Neural cell (in vitro differentiated cells): ENCODE results near the gene MCRIP1. TPM values are rescaled to one million over a fixed set of nuclear protein-coding genes. Genes with fewer than 3 reads are reported as not detected.

Source experiments
- H2AFZ ChIP-seq: fragments of 200-600, 300-800 bp; sonication (generic), shearing (Covaris generic); 2 replicates; pipeline ENCODE4 v1.6.0; 2014; ENCODE audit warnings: low read depth, mild to moderate bottlenecking, antibody characterized with exemption, low read length, moderate library complexity
- H3F3A ChIP-seq: fragments of 200-600 bp; shearing (Covaris generic); 2 replicates; pipeline ENCODE4 v1.6.1; 2016; ENCODE audit warnings: mild to moderate bottlenecking, moderate library complexity, mixed read lengths, antibody characterized with exemption, low read length; ENCODE audit not compliant: insufficient read depth, poor library complexity, severe bottlenecking
- H3K27ac ChIP-seq: fragments of 200-600, 300-800 bp; sonication (generic), shearing (Covaris generic); 2 replicates; pipeline ENCODE4 v1.5.1; 2014; ENCODE audit warnings: mild to moderate bottlenecking, low read length, moderate library complexity
- H3K27me3 ChIP-seq: fragments of 300-800, 200-600 bp; sonication (generic), shearing (Covaris generic); 2 replicates; pipeline ENCODE4 v1.6.0; 2014; ENCODE audit warnings: mild to moderate bottlenecking, low read depth, low read length, moderate library complexity; ENCODE audit not compliant: insufficient read depth
- H3K36me3 ChIP-seq: fragments of 300-800, 200-600 bp; sonication (generic), shearing (Covaris generic); 2 replicates; pipeline ENCODE4 v1.5.1; 2014; ENCODE audit warnings: mild to moderate bottlenecking, antibody characterized with exemption, low read length, moderate library complexity; ENCODE audit not compliant: insufficient read depth
- H3K4me2 ChIP-seq: fragments of 300-800, 200-600 bp; sonication (generic), shearing (Covaris generic); 2 replicates; pipeline ENCODE4 v1.6.0; 2014; ENCODE audit warnings: mild to moderate bottlenecking, low read length
- H3K4me3 ChIP-seq: fragments of 300-800, 200-600 bp; sonication (generic), shearing (Covaris generic); 2 replicates; pipeline ENCODE4 v1.5.1; 2014; ENCODE audit warnings: mild to moderate bottlenecking, low read length, moderate library complexity
- H3K79me2 ChIP-seq: fragments of 200-600 bp; shearing (Covaris generic); replicated peaks from 2 replicates; pipeline ENCODE4 v1.6.0; 2014; ENCODE audit warnings: mild to moderate bottlenecking, low read length, moderate library complexity; ENCODE audit not compliant: insufficient read depth
- H3K9ac ChIP-seq: fragments of 300-800, 200-600 bp; sonication (generic), shearing (Covaris generic); 2 replicates; pipeline ENCODE4 v1.6.1; 2016; ENCODE audit warnings: mild to moderate bottlenecking, low read length, mixed read lengths
- H3K9me2 ChIP-seq: fragments of 200-600 bp; shearing (Covaris generic); 2 replicates; pipeline ENCODE4 v1.6.1; 2016; ENCODE audit warnings: mild to moderate bottlenecking, low read length, mixed read lengths; ENCODE audit not compliant: insufficient read depth
- H3K9me3 ChIP-seq: fragments of 200-600, 300-800 bp; sonication (generic), shearing (Covaris generic); 2 replicates; pipeline ENCODE4 v1.6.1; 2016; ENCODE audit warnings: mild to moderate bottlenecking, mixed run types, low read length, moderate library complexity, mixed read lengths
- H4K20me1 ChIP-seq: fragments of 200-600 bp; shearing (Covaris generic); 2 replicates; pipeline ENCODE4 v1.6.1; 2016; ENCODE audit warnings: mild to moderate bottlenecking, mixed run types; ENCODE audit not compliant: insufficient read depth
- EP300 ChIP-seq: fragments of 450-650 bp; conservative IDR thresholded peaks from 2 replicates; pipeline ENCODE4 v1.6.1; 2014; ENCODE audit warnings: antibody characterized with exemption, mild to moderate bottlenecking, moderate library complexity; ENCODE audit not compliant: poor library complexity, severe bottlenecking
- EZH2 ChIP-seq: fragments of 200-600, 300-800 bp; shearing (Covaris generic), sonication (generic); IDR thresholded peaks from 2 replicates; pipeline ENCODE4 v1.6.1; 2014; ENCODE audit warnings: antibody characterized with exemption, low read length, borderline replicate concordance, mild to moderate bottlenecking; ENCODE audit not compliant: insufficient read depth, poor library complexity, severe bottlenecking
- MXI1 ChIP-seq: fragments of 450-650 bp; conservative IDR thresholded peaks from 2 replicates; pipeline ENCODE4 v1.6.1; 2014; ENCODE audit warnings: antibody characterized with exemption, mild to moderate bottlenecking; ENCODE audit not compliant: poor library complexity, severe bottlenecking
- POLR2AphosphoS5 ChIP-seq: IDR thresholded peaks from 2 replicates; pipeline ENCODE4 v1.6.1; 2012
- RAD21 ChIP-seq: fragments of 450-650 bp; conservative IDR thresholded peaks from 2 replicates; pipeline ENCODE4 v1.6.1; 2014; ENCODE audit warnings: antibody characterized with exemption, mild to moderate bottlenecking, moderate library complexity
- REST ChIP-seq: IDR thresholded peaks from 2 replicates; pipeline ENCODE4 v1.6.1; 2012; ENCODE audit warnings: borderline replicate concordance
- SMC3 ChIP-seq: fragments of 450-650 bp; conservative IDR thresholded peaks from 2 replicates; pipeline ENCODE4 v1.6.1; 2014; ENCODE audit warnings: antibody characterized with exemption, mild to moderate bottlenecking, moderate library complexity; ENCODE audit not compliant: poor library complexity
- TAF1 ChIP-seq: IDR thresholded peaks from 2 replicates; pipeline ENCODE4 v1.6.1; 2012; ENCODE audit warnings: low read depth
- polyA plus RNA-seq: library from polyadenylated mRNA; depleted of rRNA; stranded (reverse); fragments of >200 nt; gene quantifications from 2 replicates; pipeline ENCODE4 v1.2.3, GENCODE V29; 2014
- TF ChIP-seq, protein P1 (sequence below): fragments of 450-650 bp; IDR thresholded peaks from 2 replicates; pipeline ENCODE4 v1.5.1; 2014; ENCODE audit warnings: antibody characterized with exemption, mild to moderate bottlenecking, moderate library complexity; ENCODE audit not compliant: poor library complexity, severe bottlenecking

MCRIP1 gene
- polyA plus RNA-seq, 1 donor from 2014 or later = 524 TPM

GRCh38 chr17:81854974-81855774 is 22.1 kb upstream of the MCRIP1 start:
- H3K36me3 ChIP-seq = peaks cover 4% of the 10 kb centered on the region
- H3K79me2 ChIP-seq = peaks cover 21% of the 10 kb centered on the region

GRCh38 chr17:81852237-81852636 is 19.1 kb upstream of the MCRIP1 start:
- H3K9me3 ChIP-seq = no peaks in the 10 kb centered on the region
- peaks cover 4% of the 10 kb centered on the region for H3K36me3 ChIP-seq
- no peaks in the 10 kb centered on the region for H3K9me2 ChIP-seq
- H2AFZ ChIP-seq = no peak overlapping the region
- H3K4me3 ChIP-seq = no peak overlapping the region
- no peaks in the 10 kb centered on the region for H3K27me3 ChIP-seq
- H3K4me2 ChIP-seq = no peak overlapping the region
- H3K27ac ChIP-seq = no peak overlapping the region
- H3K79me2 ChIP-seq = no peaks in the 10 kb centered on the region
- H4K20me1 ChIP-seq = no peaks in the 10 kb centered on the region
- no peaks in the 10 kb centered on the region for H3F3A ChIP-seq
- no peak overlapping the region for H3K9ac ChIP-seq
- no peak for TF ChIP-seq REST
- no peak for TF ChIP-seq MXI1
- no peak for TF ChIP-seq SMC3
- TF ChIP-seq, protein P1, sequence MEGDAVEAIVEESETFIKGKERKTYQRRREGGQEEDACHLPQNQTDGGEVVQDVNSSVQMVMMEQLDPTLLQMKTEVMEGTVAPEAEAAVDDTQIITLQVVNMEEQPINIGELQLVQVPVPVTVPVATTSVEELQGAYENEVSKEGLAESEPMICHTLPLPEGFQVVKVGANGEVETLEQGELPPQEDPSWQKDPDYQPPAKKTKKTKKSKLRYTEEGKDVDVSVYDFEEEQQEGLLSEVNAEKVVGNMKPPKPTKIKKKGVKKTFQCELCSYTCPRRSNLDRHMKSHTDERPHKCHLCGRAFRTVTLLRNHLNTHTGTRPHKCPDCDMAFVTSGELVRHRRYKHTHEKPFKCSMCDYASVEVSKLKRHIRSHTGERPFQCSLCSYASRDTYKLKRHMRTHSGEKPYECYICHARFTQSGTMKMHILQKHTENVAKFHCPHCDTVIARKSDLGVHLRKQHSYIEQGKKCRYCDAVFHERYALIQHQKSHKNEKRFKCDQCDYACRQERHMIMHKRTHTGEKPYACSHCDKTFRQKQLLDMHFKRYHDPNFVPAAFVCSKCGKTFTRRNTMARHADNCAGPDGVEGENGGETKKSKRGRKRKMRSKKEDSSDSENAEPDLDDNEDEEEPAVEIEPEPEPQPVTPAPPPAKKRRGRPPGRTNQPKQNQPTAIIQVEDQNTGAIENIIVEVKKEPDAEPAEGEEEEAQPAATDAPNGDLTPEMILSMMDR = no peak
- no peak for TF ChIP-seq POLR2AphosphoS5
- no peak for TF ChIP-seq RAD21

More at GRCh38 chr17:81854974-81855774, 22.1 kb upstream of the MCRIP1 start:
- Histone ChIP-seq H3K27ac (no peak overlapping the region), H4K20me1 (no peaks in the 10 kb centered on the region), H3K9ac (no peak overlapping the region), H3F3A (no peaks in the 10 kb centered on the region), H2AFZ (no peak overlapping the region), H3K4me3 (no peak overlapping the region), H3K4me2 (no peak overlapping the region), H3K9me3 (no peaks in the 10 kb centered on the region), H3K9me2 (no peaks in the 10 kb centered on the region), H3K27me3 (no peaks in the 10 kb centered on the region)
- TF ChIP-seq MXI1 = no peak
- no peak for TF ChIP-seq POLR2AphosphoS5
- TF ChIP-seq, protein P1 = no peak
- no peak for TF ChIP-seq EP300
- TF ChIP-seq REST = no peak
- TF ChIP-seq SMC3 = no peak
- no peak for TF ChIP-seq RAD21
- no peak for TF ChIP-seq EZH2
- TF ChIP-seq TAF1 = no peak
